ENCODE measurements around the gene USF2.
A peak's percentile ranks its signal among the peaks of the same experiment; 100 is the strongest.

DNA sequence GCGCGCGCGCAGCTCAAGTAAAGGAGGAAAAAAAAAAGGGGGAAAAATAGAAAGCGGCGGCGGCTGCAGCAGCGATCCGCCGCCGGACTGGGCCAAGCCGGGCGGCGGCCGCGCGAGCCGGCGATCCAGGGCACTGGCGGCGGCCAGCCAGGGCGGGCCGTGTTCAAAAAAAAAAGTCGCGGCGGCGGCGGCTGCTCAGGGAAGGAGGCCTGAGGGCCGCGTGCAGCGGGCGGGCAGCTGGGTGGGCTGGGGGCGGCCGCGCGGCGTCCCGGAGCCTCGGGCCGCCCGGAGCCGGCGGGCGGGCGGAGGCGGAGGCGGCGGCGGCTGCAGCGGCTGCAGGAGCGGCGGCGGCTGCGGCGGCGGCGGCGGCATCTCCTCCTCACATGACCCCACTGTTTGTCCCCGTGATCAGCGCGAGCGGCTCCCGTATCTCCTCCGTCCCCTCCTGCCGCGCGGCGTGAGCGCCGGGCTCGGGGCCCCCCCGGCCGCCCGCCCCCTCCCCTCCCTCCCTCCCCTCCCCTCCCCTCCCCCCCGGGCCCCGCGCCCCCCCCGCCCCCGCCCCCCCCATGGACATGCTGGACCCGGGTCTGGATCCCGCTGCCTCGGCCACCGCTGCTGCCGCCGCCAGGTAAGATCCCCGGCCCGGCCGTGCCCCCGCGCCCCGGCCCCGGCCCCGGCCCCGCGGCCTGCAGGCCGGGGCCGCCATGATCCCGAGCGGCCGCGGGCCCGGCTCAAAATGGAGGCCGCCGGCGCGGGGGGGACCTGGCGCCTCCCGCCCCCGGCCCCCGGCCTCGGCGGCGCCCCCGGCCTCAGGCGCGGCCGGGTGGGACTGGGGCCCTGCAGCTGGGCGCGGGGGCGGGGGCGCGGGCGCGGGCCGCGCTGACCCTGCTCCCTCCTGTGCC, at the start of gene USF2:
- TF ChIP-seq EP300 (IDR thresholded peaks at IDR 0.05; ENCODE audit: borderline replicate concordance): no peak
- TF ChIP-seq EGR1 (IDR thresholded peaks at IDR 0.05): no peak
- no peak; the same call in 1 of the 2 replicates for TF ChIP-seq YY1 (IDR thresholded peaks at IDR 0.05; ENCODE audit: low read depth)
- TF ChIP-seq, protein P1, sequence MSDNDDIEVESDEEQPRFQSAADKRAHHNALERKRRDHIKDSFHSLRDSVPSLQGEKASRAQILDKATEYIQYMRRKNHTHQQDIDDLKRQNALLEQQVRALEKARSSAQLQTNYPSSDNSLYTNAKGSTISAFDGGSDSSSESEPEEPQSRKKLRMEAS (IDR thresholded peaks at IDR 0.05): peak; percentile 59
- TF ChIP-seq, protein P2, sequence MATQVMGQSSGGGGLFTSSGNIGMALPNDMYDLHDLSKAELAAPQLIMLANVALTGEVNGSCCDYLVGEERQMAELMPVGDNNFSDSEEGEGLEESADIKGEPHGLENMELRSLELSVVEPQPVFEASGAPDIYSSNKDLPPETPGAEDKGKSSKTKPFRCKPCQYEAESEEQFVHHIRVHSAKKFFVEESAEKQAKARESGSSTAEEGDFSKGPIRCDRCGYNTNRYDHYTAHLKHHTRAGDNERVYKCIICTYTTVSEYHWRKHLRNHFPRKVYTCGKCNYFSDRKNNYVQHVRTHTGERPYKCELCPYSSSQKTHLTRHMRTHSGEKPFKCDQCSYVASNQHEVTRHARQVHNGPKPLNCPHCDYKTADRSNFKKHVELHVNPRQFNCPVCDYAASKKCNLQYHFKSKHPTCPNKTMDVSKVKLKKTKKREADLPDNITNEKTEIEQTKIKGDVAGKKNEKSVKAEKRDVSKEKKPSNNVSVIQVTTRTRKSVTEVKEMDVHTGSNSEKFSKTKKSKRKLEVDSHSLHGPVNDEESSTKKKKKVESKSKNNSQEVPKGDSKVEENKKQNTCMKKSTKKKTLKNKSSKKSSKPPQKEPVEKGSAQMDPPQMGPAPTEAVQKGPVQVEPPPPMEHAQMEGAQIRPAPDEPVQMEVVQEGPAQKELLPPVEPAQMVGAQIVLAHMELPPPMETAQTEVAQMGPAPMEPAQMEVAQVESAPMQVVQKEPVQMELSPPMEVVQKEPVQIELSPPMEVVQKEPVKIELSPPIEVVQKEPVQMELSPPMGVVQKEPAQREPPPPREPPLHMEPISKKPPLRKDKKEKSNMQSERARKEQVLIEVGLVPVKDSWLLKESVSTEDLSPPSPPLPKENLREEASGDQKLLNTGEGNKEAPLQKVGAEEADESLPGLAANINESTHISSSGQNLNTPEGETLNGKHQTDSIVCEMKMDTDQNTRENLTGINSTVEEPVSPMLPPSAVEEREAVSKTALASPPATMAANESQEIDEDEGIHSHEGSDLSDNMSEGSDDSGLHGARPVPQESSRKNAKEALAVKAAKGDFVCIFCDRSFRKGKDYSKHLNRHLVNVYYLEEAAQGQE (IDR thresholded peaks at IDR 0.05; ENCODE audit: low read depth): no peak
- TF ChIP-seq CREB1 (IDR thresholded peaks at IDR 0.05; ENCODE audit: low read depth): no peak

Data from Ishikawa (cell line).